Measurements from ENCODE around the gene FAM81B. TPM values are rescaled to one million over a fixed set of nuclear protein-coding genes. Genes with fewer than 3 reads are reported as not detected.

Gene FAM81B
- total RNA-seq, 1 experiment from 2014 or later, result not detected

DNA sequence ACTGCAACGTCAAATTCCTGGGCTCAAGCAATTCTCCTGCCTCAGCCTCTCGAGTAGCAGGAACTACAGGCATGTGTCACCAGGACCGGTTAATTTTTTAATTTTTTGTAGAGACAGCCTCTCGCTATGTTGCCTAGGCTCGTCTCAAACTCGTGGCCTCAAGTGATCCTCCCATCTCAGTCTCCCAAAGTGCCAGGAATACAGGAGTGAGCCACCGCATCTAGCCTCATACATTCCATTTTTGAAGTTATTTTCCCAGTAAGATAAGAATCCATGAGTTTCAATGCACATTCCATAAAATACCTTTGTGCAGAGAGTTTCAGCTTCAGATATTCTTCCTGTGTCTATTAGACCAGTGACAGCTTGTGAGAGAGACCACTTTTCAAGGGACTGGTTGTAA lies 93.3 kb downstream of the FAM81B start:
- no peak for DNase-seq (ENCODE audit: low spot score)
- POLR2A ChIA-PET, result no interaction called here
- TF ChIP-seq FOXJ3 (CRISPR knock-in tag; IDR thresholded peaks at IDR 0.05; ENCODE audit: borderline replicate concordance), result no peak
- TF ChIP-seq ZNF423 (CRISPR knock-in tag; IDR thresholded peaks at IDR 0.05), result no peak
- TF ChIP-seq KAT7 (CRISPR knock-in tag; IDR thresholded peaks at IDR 0.05; ENCODE audit: borderline replicate concordance), result no peak
- TF ChIP-seq, protein P1, sequence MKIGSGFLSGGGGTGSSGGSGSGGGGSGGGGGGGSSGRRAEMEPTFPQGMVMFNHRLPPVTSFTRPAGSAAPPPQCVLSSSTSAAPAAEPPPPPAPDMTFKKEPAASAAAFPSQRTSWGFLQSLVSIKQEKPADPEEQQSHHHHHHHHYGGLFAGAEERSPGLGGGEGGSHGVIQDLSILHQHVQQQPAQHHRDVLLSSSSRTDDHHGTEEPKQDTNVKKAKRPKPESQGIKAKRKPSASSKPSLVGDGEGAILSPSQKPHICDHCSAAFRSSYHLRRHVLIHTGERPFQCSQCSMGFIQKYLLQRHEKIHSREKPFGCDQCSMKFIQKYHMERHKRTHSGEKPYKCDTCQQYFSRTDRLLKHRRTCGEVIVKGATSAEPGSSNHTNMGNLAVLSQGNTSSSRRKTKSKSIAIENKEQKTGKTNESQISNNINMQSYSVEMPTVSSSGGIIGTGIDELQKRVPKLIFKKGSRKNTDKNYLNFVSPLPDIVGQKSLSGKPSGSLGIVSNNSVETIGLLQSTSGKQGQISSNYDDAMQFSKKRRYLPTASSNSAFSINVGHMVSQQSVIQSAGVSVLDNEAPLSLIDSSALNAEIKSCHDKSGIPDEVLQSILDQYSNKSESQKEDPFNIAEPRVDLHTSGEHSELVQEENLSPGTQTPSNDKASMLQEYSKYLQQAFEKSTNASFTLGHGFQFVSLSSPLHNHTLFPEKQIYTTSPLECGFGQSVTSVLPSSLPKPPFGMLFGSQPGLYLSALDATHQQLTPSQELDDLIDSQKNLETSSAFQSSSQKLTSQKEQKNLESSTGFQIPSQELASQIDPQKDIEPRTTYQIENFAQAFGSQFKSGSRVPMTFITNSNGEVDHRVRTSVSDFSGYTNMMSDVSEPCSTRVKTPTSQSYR (CRISPR knock-in tag; IDR thresholded peaks at IDR 0.05), result no peak
- no peak for TF ChIP-seq ZNF232 (CRISPR knock-in tag; IDR thresholded peaks at IDR 0.05)
- no peak for TF ChIP-seq CREB1 (CRISPR knock-in tag; IDR thresholded peaks at IDR 0.05)
- no peak for TF ChIP-seq JAZF1 (CRISPR knock-in tag; IDR thresholded peaks at IDR 0.05)
- no peak for TF ChIP-seq MXD4 (CRISPR knock-in tag; IDR thresholded peaks at IDR 0.05; ENCODE audit: borderline replicate concordance)
- no peak for TF ChIP-seq IRF2 (CRISPR knock-in tag; IDR thresholded peaks at IDR 0.05; ENCODE audit: borderline replicate concordance, low read depth)
- TF ChIP-seq, protein P2, sequence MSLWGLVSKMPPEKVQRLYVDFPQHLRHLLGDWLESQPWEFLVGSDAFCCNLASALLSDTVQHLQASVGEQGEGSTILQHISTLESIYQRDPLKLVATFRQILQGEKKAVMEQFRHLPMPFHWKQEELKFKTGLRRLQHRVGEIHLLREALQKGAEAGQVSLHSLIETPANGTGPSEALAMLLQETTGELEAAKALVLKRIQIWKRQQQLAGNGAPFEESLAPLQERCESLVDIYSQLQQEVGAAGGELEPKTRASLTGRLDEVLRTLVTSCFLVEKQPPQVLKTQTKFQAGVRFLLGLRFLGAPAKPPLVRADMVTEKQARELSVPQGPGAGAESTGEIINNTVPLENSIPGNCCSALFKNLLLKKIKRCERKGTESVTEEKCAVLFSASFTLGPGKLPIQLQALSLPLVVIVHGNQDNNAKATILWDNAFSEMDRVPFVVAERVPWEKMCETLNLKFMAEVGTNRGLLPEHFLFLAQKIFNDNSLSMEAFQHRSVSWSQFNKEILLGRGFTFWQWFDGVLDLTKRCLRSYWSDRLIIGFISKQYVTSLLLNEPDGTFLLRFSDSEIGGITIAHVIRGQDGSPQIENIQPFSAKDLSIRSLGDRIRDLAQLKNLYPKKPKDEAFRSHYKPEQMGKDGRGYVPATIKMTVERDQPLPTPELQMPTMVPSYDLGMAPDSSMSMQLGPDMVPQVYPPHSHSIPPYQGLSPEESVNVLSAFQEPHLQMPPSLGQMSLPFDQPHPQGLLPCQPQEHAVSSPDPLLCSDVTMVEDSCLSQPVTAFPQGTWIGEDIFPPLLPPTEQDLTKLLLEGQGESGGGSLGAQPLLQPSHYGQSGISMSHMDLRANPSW (CRISPR knock-in tag; conservative IDR thresholded peaks at IDR 0.05; ENCODE audit: low read depth), result no peak
- peaks cover 65% of the 10 kb centered on the region for H3K36me3 Mint-ChIP-seq
- H3K9me3 Mint-ChIP-seq, result peaks cover 18% of the 10 kb centered on the region
- CTCF ChIA-PET, result no interaction called here
- H3K27ac Mint-ChIP-seq, result no peak overlapping the region
- no peak overlapping the region for H3K4me3 Mint-ChIP-seq
- peaks cover 10% of the 10 kb centered on the region for H3K4me1 Mint-ChIP-seq
- ATAC-seq, result no peak
- H3K27me3 Mint-ChIP-seq (ENCODE audit: low read depth), result no peaks in the 10 kb centered on the region

DNA sequence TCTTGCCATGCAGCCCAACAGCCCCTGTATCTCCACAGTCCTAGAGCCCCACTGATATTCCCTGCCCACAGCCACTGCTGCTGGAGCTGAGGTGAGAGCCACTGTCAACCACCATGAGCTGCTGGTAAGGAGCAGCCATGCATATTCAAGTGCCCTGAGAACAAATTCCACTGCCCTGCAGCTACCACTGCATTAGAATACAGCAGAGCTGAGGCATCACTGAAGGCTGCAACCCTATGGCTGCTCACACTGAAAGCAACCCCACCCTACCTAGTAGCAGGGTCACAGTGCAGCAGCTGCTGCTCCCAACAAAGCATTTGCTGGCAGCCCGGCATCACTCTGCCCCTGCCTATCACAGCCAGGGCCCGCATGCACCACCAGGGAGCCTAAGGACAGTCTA lies 95.0 kb downstream of the FAM81B start:
- POLR2A ChIA-PET, result interaction anchor here (0.7 kb wide), 1 partner anchor 9 kb away, joined by 3 read pairs; no protein-coding TSS in a partner anchor
- H3K27me3 Mint-ChIP-seq (ENCODE audit: low read depth), result no peaks in the 10 kb centered on the region
- DNase-seq (ENCODE audit: low spot score), result no peak

DNA sequence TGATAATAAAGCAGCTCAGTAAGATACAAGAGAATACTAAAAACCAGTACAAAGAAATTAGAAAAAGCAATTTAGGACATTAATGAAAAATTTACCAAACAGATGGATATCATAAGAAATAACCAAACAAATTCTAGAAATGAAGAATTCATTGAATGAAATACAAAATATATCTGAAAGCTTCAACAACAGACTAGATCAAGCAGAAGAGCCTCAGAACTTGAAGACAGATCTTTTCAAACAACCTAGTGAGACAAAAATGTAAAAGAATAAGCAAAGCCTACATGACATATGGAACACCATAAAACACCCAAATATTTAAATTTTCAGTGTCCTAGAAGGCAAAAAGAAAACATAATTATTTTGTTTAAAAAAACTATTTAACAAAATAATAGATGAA lies 96.7 kb downstream of the FAM81B start:
- H3K4me3 Mint-ChIP-seq, result no peak overlapping the region
- H3K9me3 Mint-ChIP-seq, result peaks cover 13% of the 10 kb centered on the region
- ATAC-seq, result no peak
- H3K4me1 Mint-ChIP-seq, result peaks cover 10% of the 10 kb centered on the region
- peaks cover 56% of the 10 kb centered on the region for H3K36me3 Mint-ChIP-seq
- TF ChIP-seq, protein P3, sequence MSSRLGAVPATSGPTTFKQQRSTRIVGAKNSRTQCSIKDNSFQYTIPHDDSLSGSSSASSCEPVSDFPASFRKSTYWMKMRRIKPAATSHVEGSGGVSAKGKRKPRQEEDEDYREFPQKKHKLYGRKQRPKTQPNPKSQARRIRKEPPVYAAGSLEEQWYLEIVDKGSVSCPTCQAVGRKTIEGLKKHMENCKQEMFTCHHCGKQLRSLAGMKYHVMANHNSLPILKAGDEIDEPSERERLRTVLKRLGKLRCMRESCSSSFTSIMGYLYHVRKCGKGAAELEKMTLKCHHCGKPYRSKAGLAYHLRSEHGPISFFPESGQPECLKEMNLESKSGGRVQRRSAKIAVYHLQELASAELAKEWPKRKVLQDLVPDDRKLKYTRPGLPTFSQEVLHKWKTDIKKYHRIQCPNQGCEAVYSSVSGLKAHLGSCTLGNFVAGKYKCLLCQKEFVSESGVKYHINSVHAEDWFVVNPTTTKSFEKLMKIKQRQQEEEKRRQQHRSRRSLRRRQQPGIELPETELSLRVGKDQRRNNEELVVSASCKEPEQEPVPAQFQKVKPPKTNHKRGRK (CRISPR knock-in tag; IDR thresholded peaks at IDR 0.05; ENCODE audit: borderline replicate concordance), result no peak
- TF ChIP-seq, protein P4, sequence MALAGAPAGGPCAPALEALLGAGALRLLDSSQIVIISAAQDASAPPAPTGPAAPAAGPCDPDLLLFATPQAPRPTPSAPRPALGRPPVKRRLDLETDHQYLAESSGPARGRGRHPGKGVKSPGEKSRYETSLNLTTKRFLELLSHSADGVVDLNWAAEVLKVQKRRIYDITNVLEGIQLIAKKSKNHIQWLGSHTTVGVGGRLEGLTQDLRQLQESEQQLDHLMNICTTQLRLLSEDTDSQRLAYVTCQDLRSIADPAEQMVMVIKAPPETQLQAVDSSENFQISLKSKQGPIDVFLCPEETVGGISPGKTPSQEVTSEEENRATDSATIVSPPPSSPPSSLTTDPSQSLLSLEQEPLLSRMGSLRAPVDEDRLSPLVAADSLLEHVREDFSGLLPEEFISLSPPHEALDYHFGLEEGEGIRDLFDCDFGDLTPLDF (CRISPR knock-in tag; IDR thresholded peaks at IDR 0.05), result no peak
- TF ChIP-seq, protein P5, sequence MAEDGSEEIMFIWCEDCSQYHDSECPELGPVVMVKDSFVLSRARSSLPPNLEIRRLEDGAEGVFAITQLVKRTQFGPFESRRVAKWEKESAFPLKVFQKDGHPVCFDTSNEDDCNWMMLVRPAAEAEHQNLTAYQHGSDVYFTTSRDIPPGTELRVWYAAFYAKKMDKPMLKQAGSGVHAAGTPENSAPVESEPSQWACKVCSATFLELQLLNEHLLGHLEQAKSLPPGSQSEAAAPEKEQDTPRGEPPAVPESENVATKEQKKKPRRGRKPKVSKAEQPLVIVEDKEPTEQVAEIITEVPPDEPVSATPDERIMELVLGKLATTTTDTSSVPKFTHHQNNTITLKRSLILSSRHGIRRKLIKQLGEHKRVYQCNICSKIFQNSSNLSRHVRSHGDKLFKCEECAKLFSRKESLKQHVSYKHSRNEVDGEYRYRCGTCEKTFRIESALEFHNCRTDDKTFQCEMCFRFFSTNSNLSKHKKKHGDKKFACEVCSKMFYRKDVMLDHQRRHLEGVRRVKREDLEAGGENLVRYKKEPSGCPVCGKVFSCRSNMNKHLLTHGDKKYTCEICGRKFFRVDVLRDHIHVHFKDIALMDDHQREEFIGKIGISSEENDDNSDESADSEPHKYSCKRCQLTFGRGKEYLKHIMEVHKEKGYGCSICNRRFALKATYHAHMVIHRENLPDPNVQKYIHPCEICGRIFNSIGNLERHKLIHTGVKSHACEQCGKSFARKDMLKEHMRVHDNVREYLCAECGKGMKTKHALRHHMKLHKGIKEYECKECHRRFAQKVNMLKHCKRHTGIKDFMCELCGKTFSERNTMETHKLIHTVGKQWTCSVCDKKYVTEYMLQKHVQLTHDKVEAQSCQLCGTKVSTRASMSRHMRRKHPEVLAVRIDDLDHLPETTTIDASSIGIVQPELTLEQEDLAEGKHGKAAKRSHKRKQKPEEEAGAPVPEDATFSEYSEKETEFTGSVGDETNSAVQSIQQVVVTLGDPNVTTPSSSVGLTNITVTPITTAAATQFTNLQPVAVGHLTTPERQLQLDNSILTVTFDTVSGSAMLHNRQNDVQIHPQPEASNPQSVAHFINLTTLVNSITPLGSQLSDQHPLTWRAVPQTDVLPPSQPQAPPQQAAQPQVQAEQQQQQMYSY (CRISPR knock-in tag; IDR thresholded peaks at IDR 0.05), result no peak
- TF ChIP-seq, protein P6, sequence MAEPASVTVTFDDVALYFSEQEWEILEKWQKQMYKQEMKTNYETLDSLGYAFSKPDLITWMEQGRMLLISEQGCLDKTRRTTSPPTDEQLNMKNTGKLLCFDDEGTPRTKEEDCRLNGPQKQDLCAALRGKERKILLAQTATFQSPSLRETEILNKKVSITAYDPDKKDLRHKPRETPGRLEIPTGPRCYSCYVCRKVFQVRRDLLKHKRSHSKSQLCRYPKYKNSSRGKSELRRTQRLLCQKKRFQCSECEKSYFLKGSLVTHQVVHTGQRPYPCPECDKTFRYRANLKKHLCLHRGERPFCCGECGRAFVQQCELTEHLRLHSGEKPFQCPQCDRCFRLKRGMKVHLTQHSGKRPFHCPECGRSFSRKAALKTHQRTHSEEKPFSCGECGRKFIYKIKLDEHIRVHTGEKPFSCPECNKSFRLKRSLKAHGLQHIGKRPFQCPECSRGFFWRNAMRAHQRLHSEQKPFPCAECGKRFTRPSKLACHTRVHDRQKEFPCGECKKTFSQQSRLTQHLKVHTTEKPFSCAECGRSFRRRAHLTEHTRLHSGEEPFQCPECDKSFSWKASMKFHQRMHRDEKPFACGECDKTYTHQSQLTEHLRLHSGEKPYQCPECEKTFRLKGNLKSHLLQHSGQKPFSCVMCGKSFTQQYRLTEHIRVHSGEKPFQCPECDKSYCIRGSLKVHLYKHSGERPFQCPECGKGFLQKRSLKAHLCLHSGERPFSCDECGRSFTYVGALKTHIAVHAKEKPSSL (CRISPR knock-in tag; conservative IDR thresholded peaks at IDR 0.05), result no peak
- TF ChIP-seq ZNF263 (CRISPR knock-in tag; IDR thresholded peaks at IDR 0.05; ENCODE audit: low read depth) (no peak), EMX1 (CRISPR knock-in tag; IDR thresholded peaks at IDR 0.05) (no peak), TCF7 (CRISPR knock-in tag; IDR thresholded peaks at IDR 0.05; ENCODE audit: low read depth) (no peak)
- ChIA-PET POLR2A (no interaction called here), CTCF (no interaction called here)
- no peak overlapping the region for H3K27ac Mint-ChIP-seq
- DNase-seq (ENCODE audit: low spot score), result no peak
- H3K27me3 Mint-ChIP-seq (ENCODE audit: low read depth), result no peaks in the 10 kb centered on the region

More for the DNA sequence above, 95.0 kb downstream of the FAM81B start:
- Mint-ChIP-seq H3K4me1 (peaks cover 10% of the 10 kb centered on the region), H3K9me3 (peaks cover 17% of the 10 kb centered on the region), H3K27ac (no peak overlapping the region), H3K36me3 (peaks cover 64% of the 10 kb centered on the region), H3K4me3 (no peak overlapping the region)
- CTCF ChIA-PET, result no interaction called here
- ATAC-seq, result peak; percentile 93
- TF ChIP-seq ZBTB21 (CRISPR knock-in tag; IDR thresholded peaks at IDR 0.05; ENCODE audit: borderline replicate concordance) (no peak), JAZF1 (CRISPR knock-in tag; IDR thresholded peaks at IDR 0.05) (no peak)
